Upper lobe of left lung (tissue), 4 donors: ENCODE measurements around the gene PRKCH.

Source experiments
- EP300 ChIP-seq, 4 donors: sonication (generic); formaldehyde crosslinking; IDR thresholded peaks; one replicate each; pipeline ENCODE4 v1.5.1; 2017; ENCODE audit warnings: antibody characterized with exemption in 4 of 4, control low read depth in 2 of 4
- POLR2A ChIP-seq, 4 donors: fragments of 450-650 bp; IDR thresholded peaks; one replicate each; pipeline ENCODE4 v1.5.1; 2016 to 2017; ENCODE audit warnings: antibody characterized with exemption in 4 of 4, mild to moderate bottlenecking in 2 of 4
- POLR2AphosphoS5 ChIP-seq, 2 donors: sonication (generic); formaldehyde crosslinking; IDR thresholded peaks; one replicate each; pipeline ENCODE4 v1.5.1; 2017; ENCODE audit warnings: antibody characterized with exemption in 2 of 2
- TF ChIP-seq, protein P1 (sequence below), 6 experiments: fragments of 450-650 bp in 4 of 6; fragments of 200-600 bp in 2 of 6; sonication (generic) in 2 of 6; IDR thresholded peaks; one replicate each; pipeline ENCODE4 v1.5.1; 2016 to 2019; ENCODE audit warnings: antibody characterized with exemption in 6 of 6

DNA sequence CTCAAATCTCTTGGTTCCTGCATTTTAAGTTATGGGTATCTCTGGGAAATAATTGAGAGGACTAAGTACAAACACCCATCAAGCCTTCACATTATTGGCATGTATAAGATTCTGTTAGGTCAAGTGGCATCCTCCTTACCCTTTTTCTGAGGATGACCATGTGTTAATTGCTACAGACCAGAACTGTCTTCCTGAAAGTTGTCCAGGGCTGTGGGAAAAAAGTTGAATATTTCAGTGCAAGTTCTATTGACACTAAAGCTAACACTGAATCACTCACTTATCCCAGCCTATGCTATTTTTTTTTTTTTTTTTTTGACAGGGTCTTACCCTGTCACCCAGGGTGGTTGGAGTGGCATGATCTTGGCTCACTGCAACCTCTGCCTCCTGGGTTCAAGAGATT, 243.8 kb downstream of the PRKCH start:
- TF ChIP-seq, protein P1, sequence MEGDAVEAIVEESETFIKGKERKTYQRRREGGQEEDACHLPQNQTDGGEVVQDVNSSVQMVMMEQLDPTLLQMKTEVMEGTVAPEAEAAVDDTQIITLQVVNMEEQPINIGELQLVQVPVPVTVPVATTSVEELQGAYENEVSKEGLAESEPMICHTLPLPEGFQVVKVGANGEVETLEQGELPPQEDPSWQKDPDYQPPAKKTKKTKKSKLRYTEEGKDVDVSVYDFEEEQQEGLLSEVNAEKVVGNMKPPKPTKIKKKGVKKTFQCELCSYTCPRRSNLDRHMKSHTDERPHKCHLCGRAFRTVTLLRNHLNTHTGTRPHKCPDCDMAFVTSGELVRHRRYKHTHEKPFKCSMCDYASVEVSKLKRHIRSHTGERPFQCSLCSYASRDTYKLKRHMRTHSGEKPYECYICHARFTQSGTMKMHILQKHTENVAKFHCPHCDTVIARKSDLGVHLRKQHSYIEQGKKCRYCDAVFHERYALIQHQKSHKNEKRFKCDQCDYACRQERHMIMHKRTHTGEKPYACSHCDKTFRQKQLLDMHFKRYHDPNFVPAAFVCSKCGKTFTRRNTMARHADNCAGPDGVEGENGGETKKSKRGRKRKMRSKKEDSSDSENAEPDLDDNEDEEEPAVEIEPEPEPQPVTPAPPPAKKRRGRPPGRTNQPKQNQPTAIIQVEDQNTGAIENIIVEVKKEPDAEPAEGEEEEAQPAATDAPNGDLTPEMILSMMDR (IDR thresholded peaks at IDR 0.05): no peak
- TF ChIP-seq POLR2AphosphoS5 (IDR thresholded peaks at IDR 0.05) (no peak), EP300 (IDR thresholded peaks at IDR 0.05) (no peak), POLR2A (IDR thresholded peaks at IDR 0.05) (no peak)
